SKM-1 treated with dmso at 0.1 percent for 144 hours (cell line): Measurements from ENCODE around the gene UBL4A.

Source experiments
- DNase-seq: peaks from one replicate; lab custom pipeline; 2025; ENCODE audit not compliant: unreplicated experiment; lab: John Stamatoyannopoulos, UW

Gene UBL4A

GRCh38 chrX:154486396-154487207, at the start of gene UBL4A:
UBL4A (minus strand) TSS chrX:154486615; CDS start chrX:154486584, 31 bp downstream.
- no peak for DNase-seq

GRCh38 chrX:154535892-154536291, 49.5 kb upstream of the UBL4A start:
- no peak for DNase-seq

GRCh38 chrX:154534526-154535322, 48.3 kb upstream of the UBL4A start:
- peak; percentile 79 for DNase-seq

GRCh38 chrX:154532690-154533089, 46.3 kb upstream of the UBL4A start:
- no peak for DNase-seq

- DNase-seq = no peak
Observed at GRCh38 chrX:154531626-154532025, 45.2 kb upstream of the UBL4A start.

- DNase-seq = no peak
Observed at GRCh38 chrX:154530286-154530685, 43.9 kb upstream of the UBL4A start.

- DNase-seq = no peak
Observed at GRCh38 chrX:154529206-154529612, 42.8 kb upstream of the UBL4A start.

- DNase-seq = peak; percentile 45
Observed at GRCh38 chrX:154526901-154527675, 40.7 kb upstream of the UBL4A start.

- DNase-seq = no peak
Observed at GRCh38 chrX:154525606-154526490, 39.4 kb upstream of the UBL4A start.

- DNase-seq = no peak
Observed at GRCh38 chrX:154519389-154519788, 33.0 kb upstream of the UBL4A start.

- no peak for DNase-seq
Observed at GRCh38 chrX:154517101-154517781, 30.8 kb upstream of the UBL4A start.

- DNase-seq = no peak
Observed at GRCh38 chrX:154516656-154517100, 30.3 kb upstream of the UBL4A start.

GRCh38 chrX:154515966-154516655, 29.7 kb upstream of the UBL4A start, which contains the start of gene FAM3A:
FAM3A (minus strand) TSS chrX:154516232; CDS start chrX:154515772, 460 bp downstream.
- peak; percentile 72 for DNase-seq

GRCh38 chrX:154515090-154515965, 28.9 kb upstream of the UBL4A start:
- no peak for DNase-seq

- DNase-seq = no peak
Observed at GRCh38 chrX:154513716-154514115, 27.3 kb upstream of the UBL4A start.

- DNase-seq = no peak
Observed at GRCh38 chrX:154512879-154513553, 26.6 kb upstream of the UBL4A start.

GRCh38 chrX:154511761-154512160, 25.3 kb upstream of the UBL4A start:
- DNase-seq = no peak
